Effector CD4-positive, alpha-beta T cell (primary cell): ENCODE data around the gene NUDT22.
"Not testable (repeated sequence)": the region's sequence is repeated elsewhere in the genome, so short reads cannot be mapped to it uniquely, and the experiment has no call there.

ENCODE experiments used
- DNase-seq: peaks from one replicate; pipeline ENCODE4 v3.0.0-alpha.2; 2020

NUDT22 gene

GRCh38 chr11:64243236-64243854 is 17.3 kb downstream of the NUDT22 start:
- no peak for DNase-seq

GRCh38 chr11:64244107-64244506 is 18.0 kb downstream of the NUDT22 start:
- no peak for DNase-seq

- DNase-seq, result no peak
Measured at GRCh38 chr11:64244966-64245365, 18.9 kb downstream of the NUDT22 start.

GRCh38 chr11:64245401-64245796 is 19.3 kb downstream of the NUDT22 start:
- peak; percentile 44 for DNase-seq

- DNase-seq, result peak; percentile 68
Measured at GRCh38 chr11:64245797-64246620, 19.9 kb downstream of the NUDT22 start.

GRCh38 chr11:64246621-64246870 is 20.5 kb downstream of the NUDT22 start:
- not testable (repeated sequence) for DNase-seq

GRCh38 chr11:64246871-64247728 is 21.0 kb downstream of the NUDT22 start, which contains the start of gene PPP1R14B:
Gene PPP1R14B, minus strand, starts transcription at chr11:64246943. Its CDS starts 270 bp downstream, at chr11:64246673.
- DNase-seq, result peak; percentile 72

GRCh38 chr11:64247729-64248531 is 21.9 kb downstream of the NUDT22 start:
- DNase-seq, result no peak

- DNase-seq, result no peak
Measured at GRCh38 chr11:64248578-64248977, 22.5 kb downstream of the NUDT22 start.

- DNase-seq, result no peak
Measured at GRCh38 chr11:64249038-64249437, 23.0 kb downstream of the NUDT22 start.

GRCh38 chr11:64249563-64250414 is 23.7 kb downstream of the NUDT22 start:
- DNase-seq, result no peak

- no peak for DNase-seq
Measured at GRCh38 chr11:64250415-64251015, 24.4 kb downstream of the NUDT22 start.

- DNase-seq, result peak; percentile 59
Measured at GRCh38 chr11:64251016-64251752, 25.1 kb downstream of the NUDT22 start, which contains the start of gene PLCB3. Gene PLCB3, plus strand, starts transcription at chr11:64251530. Its CDS starts 120 bp downstream, at chr11:64251650.

- no peak for DNase-seq
Measured at GRCh38 chr11:64251753-64252002, 25.6 kb downstream of the NUDT22 start.

- no peak for DNase-seq
Measured at GRCh38 chr11:64252003-64252872, 26.2 kb downstream of the NUDT22 start.

GRCh38 chr11:64253043-64253442 is 27.0 kb downstream of the NUDT22 start:
- no peak for DNase-seq

- DNase-seq, result no peak
Measured at GRCh38 chr11:64253481-64253880, 27.4 kb downstream of the NUDT22 start.

GRCh38 chr11:64254326-64254725 is 28.3 kb downstream of the NUDT22 start:
- no peak for DNase-seq
